Fibroblast of lung (primary cell): Measurements from ENCODE around the gene CEP70. TPM values are rescaled to one million over a fixed set of nuclear protein-coding genes. Genes with fewer than 3 reads are reported as not detected.

ENCODE experiments used
- DNase-seq, 2 donors: peaks; one replicate each; pipeline versions ENCODE4 v3.0.0 to v3.0.0-alpha.2; 2010; ENCODE audit warnings: low read depth in 2 of 2
- H2AFZ ChIP-seq: 2 replicates; pipeline ENCODE4 v1.5.1; 2012; ENCODE audit warnings: low read length, control low read depth, inconsistent platforms
- H3K27ac ChIP-seq: 2 replicates; pipeline ENCODE4 v1.5.1; 2011; ENCODE audit warnings: low read length, control low read depth; ENCODE audit not compliant: insufficient read depth
- H3K27me3 ChIP-seq: 2 replicates; pipeline ENCODE4 v1.5.1; 2011; ENCODE audit warnings: mild to moderate bottlenecking, low read length; ENCODE audit not compliant: control insufficient read depth, insufficient read depth
- H3K36me3 ChIP-seq: 2 replicates; pipeline ENCODE4 v1.5.1; 2011; ENCODE audit warnings: low read length; ENCODE audit not compliant: control insufficient read depth, insufficient read depth
- H3K4me1 ChIP-seq: 2 replicates; pipeline ENCODE4 v1.5.1; 2011; ENCODE audit warnings: low read length; ENCODE audit not compliant: control insufficient read depth, insufficient read depth; ENCODE audit errors: extremely low read depth
- H3K4me2 ChIP-seq: 2 replicates; pipeline ENCODE4 v1.5.1; 2011; ENCODE audit warnings: low read length, control low read depth; ENCODE audit not compliant: insufficient read depth; ENCODE audit errors: extremely low read depth
- H3K4me3 ChIP-seq, 4 experiments: fragments of 200-600 bp in 1 of 4; sonication (generic) in 1 of 4; replicated peaks in 1 of 4; 2 replicates each; pipeline ENCODE4 v1.5.1; 2011 to 2016; ENCODE audit warnings: low read length in 4 of 4, low read depth in 3 of 4, mild to moderate bottlenecking in 3 of 4, control low read depth in 2 of 4, inconsistent platforms in 1 of 4, mixed read lengths in 1 of 4; ENCODE audit not compliant: insufficient read depth in 1 of 4; ENCODE audit errors: control extremely low read depth in 1 of 4
- H3K79me2 ChIP-seq: 2 replicates; pipeline ENCODE4 v1.5.1; 2012; ENCODE audit warnings: mild to moderate bottlenecking, low read length, inconsistent platforms; ENCODE audit not compliant: control insufficient read depth, insufficient read depth
- H3K9ac ChIP-seq: 2 replicates; pipeline ENCODE4 v1.5.1; 2011; ENCODE audit warnings: mild to moderate bottlenecking, low read length, control low read depth; ENCODE audit not compliant: insufficient read depth
- H3K9me3 ChIP-seq: 2 replicates; pipeline ENCODE4 v1.5.1; 2012; ENCODE audit warnings: low read depth, low read length; ENCODE audit not compliant: control insufficient read depth, insufficient read depth
- H4K20me1 ChIP-seq: 2 replicates; pipeline ENCODE4 v1.5.1; 2011; ENCODE audit warnings: low read length; ENCODE audit not compliant: control insufficient read depth, insufficient read depth; ENCODE audit errors: extremely low read depth
- CTCF ChIP-seq, 2 donors: IDR thresholded peaks in 1 of 2; conservative IDR thresholded peaks in 1 of 2; 1 replicate in 1 of 2; 2 replicates in 1 of 2; pipeline ENCODE4 v1.5.1; 2011 to 2012; ENCODE audit warnings: low read length in 2 of 2, control low read depth in 1 of 2, inconsistent platforms in 1 of 2, low read depth in 1 of 2, mild to moderate bottlenecking in 1 of 2
- EZH2 ChIP-seq: IDR thresholded peaks from 2 replicates; pipeline ENCODE4 v1.5.1; 2012; ENCODE audit warnings: low read length, control low read depth, mild to moderate bottlenecking; ENCODE audit errors: missing control alignments
- polyA plus RNA-seq, 2 donors: library from polyadenylated mRNA; depleted of rRNA in 1 of 2; stranded (reverse) in 1 of 2; unstranded in 1 of 2; fragments of >200 nt; gene quantifications; 2 replicates each; pipeline ENCODE4 v1.2.1, GENCODE V29; 2011 to 2012; ENCODE audit warnings: missing spikeins in 1 of 2
- total RNA-seq: library from RNA; depleted of rRNA; stranded (reverse); fragments of >200 nt; gene quantifications from 2 replicates; pipeline ENCODE4 v1.2.1, GENCODE V29; 2014

The CEP70 gene
- total and polyA plus RNA-seq, 2 donors (not counting 1 experiment from before 2014, with no cell fraction given): 11.0 to 47.9 TPM

GRCh38 chr3:138587374-138587773 is 6.7 kb downstream of the CEP70 start:
- H3K27me3 ChIP-seq: no peaks in the 10 kb centered on the region
- no peak for DNase-seq
- no peaks in the 10 kb centered on the region for H3K36me3 ChIP-seq
- no peak overlapping the region for H3K4me3 ChIP-seq
- H3K27ac ChIP-seq: no peak overlapping the region
- no peak for TF ChIP-seq EZH2
- TF ChIP-seq CTCF (conservative IDR thresholded peaks at IDR 0.05 in 1 of 2, IDR thresholded peaks at IDR 0.05 in 1 of 2; ENCODE audit: low read depth in 1 of 2, low read length in 2 of 2): no peak
- H3K4me2 ChIP-seq: no peak overlapping the region
- H3K9me3 ChIP-seq: no peaks in the 10 kb centered on the region
- H3K9ac ChIP-seq: no peak overlapping the region
- no peaks in the 10 kb centered on the region for H4K20me1 ChIP-seq
- H2AFZ ChIP-seq: no peak overlapping the region
- H3K79me2 ChIP-seq: no peaks in the 10 kb centered on the region
- no peaks in the 10 kb centered on the region for H3K4me1 ChIP-seq

- Histone ChIP-seq H3K4me1 (no peaks in the 10 kb centered on the region), H3K9ac (no peak overlapping the region), H3K79me2 (no peaks in the 10 kb centered on the region), H4K20me1 (no peaks in the 10 kb centered on the region), H2AFZ (no peak overlapping the region), H3K4me3 (no peak overlapping the region), H3K27ac (no peak overlapping the region), H3K4me2 (no peak overlapping the region), H3K27me3 (no peaks in the 10 kb centered on the region), H3K36me3 (no peaks in the 10 kb centered on the region), H3K9me3 (no peaks in the 10 kb centered on the region)
- no peak for TF ChIP-seq EZH2
- DNase-seq: no peak
Observed at GRCh38 chr3:138578961-138579574, 15.0 kb downstream of the CEP70 start.

GRCh38 chr3:138578141-138578540 is 15.9 kb downstream of the CEP70 start:
- Histone ChIP-seq H3K79me2 (no peaks in the 10 kb centered on the region), H3K27me3 (no peaks in the 10 kb centered on the region), H3K9me3 (no peaks in the 10 kb centered on the region), H3K27ac (no peak overlapping the region), H4K20me1 (no peaks in the 10 kb centered on the region), H3K4me3 (no peak overlapping the region), H3K9ac (no peak overlapping the region), H3K36me3 (no peaks in the 10 kb centered on the region), H3K4me1 (no peaks in the 10 kb centered on the region), H2AFZ (no peak overlapping the region), H3K4me2 (no peak overlapping the region)
- DNase-seq: no peak
- TF ChIP-seq EZH2 (no peak), CTCF (conservative IDR thresholded peaks at IDR 0.05 in 1 of 2, IDR thresholded peaks at IDR 0.05 in 1 of 2; ENCODE audit: low read depth in 1 of 2, low read length in 2 of 2) (no peak)
